HG02642 (cell line): ENCODE measurements around the gene ZNF827.
A peak's percentile ranks its signal among the peaks of the same experiment; 100 is the strongest.

Source experiments
- ATAC-seq: cut with Tn5 transposase; IDR thresholded peaks from one replicate; pipeline ENCODE4 v1.9.1; 2021; ENCODE audit warnings: mild to moderate bottlenecking; ENCODE audit not compliant: unreplicated experiment, poor library complexity

ZNF827 gene

GRCh38 chr4:145805490-145805889, 133.1 kb downstream of the ZNF827 start:
- ATAC-seq, result no peak

- no peak for ATAC-seq
Measured at GRCh38 chr4:145804116-145804515, 134.5 kb downstream of the ZNF827 start.

DNA sequence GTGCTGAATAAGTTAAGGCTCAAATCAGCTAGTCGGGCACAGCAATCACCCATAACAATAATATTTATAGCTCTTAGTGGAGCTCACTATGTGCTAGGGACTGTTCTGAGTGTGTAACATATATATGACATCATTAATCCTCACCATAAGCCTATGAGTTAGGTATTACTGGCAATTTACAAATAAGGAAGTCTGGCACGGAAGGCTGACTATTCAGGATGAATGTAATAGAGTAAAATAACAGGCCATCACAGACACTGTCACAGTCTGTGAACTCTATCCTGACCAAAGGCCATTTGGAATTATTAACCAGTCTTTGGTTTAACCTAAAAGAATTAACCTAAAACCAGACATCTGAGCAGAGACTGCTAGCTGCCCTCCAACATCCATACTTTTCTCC, 139.4 kb downstream of the ZNF827 start:
- no peak for ATAC-seq

GRCh38 chr4:145797278-145797677, 141.3 kb downstream of the ZNF827 start:
- ATAC-seq, result no peak

GRCh38 chr4:145796346-145796745, 142.3 kb downstream of the ZNF827 start:
- no peak for ATAC-seq

DNA sequence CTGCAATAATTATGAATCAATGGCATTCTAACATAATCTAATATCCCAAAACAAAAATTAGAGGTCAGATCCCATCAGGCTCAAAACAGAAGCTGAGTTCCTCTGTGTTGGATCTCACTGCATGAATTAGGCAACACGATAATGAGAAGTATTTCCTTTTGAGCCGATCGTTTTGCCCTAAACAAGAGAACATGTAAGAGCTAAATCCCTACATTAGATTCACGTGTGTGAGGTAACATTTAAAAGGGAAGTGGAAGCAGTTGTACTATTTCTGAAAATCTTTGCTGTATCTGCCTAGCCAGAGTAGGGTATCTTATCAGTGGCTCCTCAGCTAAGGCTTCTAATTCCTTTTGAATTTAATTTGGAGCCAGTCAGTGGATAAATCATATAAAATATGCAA, 143.1 kb downstream of the ZNF827 start:
- no peak for ATAC-seq

DNA sequence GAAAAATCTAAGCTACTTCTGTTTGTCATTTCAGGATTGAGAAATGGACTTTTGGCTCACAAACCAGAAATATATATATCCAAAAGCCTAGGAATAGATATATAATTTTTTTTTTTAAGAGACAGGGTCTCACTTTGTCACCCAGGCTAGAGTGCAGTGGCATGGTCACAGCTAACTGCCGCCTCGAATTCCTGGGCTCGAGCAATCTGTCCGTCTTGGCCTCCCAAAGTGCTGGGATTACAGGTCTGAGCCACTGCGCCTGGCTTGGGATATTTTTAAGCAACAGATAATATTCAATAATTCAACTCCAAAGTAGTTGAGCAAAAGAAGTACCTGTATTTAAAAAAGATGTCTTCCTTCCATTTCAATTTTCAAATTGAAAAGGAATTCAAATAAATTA, 146.2 kb downstream of the ZNF827 start:
- ATAC-seq, result no peak

- ATAC-seq, result no peak
Measured at GRCh38 chr4:145791988-145792387, 146.6 kb downstream of the ZNF827 start.

DNA sequence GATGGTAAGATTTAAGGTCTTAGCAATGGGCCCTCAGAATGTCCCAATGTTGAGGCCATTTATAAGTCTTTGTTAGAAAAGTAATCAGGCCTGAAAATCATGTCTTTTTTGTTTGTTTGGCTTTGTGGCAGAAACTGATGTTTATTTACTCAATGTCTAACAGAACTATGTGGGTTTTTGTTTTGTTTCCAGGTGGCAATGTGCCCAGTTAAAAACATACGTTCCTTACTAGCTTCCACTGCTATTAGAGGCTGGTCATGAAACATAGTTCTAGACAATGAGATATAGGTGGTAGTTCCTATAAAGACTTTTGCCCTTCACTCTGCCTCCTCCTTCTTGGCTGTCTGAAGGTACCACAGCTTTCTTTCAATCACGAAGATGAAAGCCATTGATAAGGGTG, 149.9 kb downstream of the ZNF827 start:
- no peak for ATAC-seq

DNA sequence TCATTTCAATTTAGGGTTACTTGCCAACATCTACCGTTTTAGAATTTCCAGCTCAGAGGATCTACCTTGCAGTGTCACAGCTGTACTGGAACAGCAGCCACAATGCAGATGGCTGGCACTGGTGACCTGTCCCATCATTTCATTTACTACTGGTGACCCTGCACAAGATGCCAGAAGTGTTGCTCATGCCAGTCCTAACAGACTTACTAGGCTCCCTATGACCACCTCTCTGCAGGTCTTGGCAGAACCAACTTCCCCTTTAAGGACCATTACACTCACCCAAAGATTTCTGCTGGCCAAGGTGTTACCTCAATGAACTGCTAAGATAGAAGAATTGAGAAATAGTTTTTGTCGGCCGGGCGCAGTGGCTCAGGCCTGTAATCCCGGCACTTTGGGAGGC, 151.8 kb downstream of the ZNF827 start:
- ATAC-seq, result no peak

DNA sequence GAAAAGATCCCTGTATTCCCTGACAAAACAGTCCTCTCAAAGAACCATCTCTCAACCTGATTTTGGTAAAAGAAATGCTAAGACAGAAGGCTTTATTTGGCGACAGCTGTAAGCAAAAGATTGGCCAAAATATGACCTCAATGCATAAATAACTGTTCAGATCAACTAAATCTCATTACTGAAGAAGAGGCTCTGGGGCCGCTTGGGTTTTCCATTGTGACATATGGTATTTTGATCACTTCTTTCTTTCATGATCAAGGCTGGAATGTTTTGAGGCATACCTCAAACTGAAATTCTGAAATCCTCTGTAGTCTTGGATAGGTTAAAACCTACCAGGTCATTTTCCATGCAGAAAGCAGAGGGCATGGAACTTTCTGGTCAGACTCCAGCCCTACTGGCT, 152.4 kb downstream of the ZNF827 start:
- ATAC-seq, result no peak

GRCh38 chr4:145785391-145786008, 153.1 kb downstream of the ZNF827 start:
- no peak for ATAC-seq

GRCh38 chr4:145784036-145784435, 154.6 kb downstream of the ZNF827 start:
- no peak for ATAC-seq

- no peak for ATAC-seq
Measured at GRCh38 chr4:145782756-145783155, 155.9 kb downstream of the ZNF827 start.

DNA sequence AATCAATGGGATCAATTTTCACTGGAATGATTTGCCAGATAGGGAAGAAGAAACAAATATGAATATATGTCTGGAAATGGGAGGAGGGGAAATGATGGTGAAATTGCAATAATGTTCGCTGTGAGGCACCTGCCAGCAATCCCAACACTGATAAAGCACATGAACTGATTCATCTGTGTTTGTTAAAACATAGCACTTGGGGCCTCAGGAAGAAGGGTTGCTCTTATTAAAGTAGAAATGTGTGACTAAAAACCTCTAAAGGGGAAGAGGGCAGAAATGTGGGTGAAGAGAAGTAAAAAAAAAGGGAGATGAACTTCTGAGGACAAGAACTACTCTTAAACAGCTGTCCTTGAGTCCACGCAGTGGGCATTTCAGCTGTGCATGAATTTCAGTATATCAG, 157.3 kb downstream of the ZNF827 start:
- no peak for ATAC-seq

DNA sequence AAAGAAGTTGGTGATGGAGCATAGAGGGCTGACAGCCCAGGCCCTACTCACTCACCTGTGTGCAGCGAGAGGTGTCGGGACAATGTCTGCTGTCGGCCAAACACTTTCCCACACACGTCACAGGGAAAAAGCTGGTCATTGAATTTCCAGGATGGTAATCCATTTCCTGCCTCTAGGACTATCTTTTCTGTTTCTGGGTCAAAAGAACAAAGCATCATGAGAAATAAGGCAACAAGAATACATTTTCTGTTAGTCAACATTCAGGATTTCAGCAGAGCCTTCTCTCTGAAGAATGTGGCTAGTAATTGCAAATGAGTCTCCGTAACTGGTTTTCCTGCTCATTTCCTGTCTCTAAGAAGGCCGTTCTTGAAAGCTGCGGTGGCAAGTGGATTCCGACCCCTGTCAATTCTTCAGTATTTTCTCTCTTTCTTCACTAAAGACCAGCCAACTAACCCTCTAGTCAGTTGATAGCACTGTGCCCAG, 159.3 kb downstream of the ZNF827 start:
- ATAC-seq, result no peak

GRCh38 chr4:145776208-145776607, 162.4 kb downstream of the ZNF827 start:
- ATAC-seq, result no peak

GRCh38 chr4:145775406-145775805, 163.2 kb downstream of the ZNF827 start:
- ATAC-seq, result no peak

DNA sequence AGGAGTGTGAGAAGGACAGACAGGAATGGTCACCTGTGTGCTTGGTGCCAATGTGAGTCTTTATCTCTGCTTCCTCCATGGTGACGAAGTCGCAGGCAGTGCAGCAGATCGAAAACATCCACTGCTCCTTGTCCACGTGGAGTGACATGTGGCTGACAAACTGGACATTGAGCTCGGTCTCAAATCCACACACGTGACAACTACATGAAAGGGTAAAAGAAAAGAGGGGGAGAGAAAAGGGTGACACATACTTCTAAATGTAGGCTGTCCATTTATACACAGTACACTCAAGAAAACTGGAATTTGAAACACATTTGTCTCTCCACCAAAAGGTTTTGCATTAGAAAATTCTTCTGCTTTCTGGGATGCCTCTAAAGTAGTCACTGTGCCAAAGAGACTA, 164.2 kb downstream of the ZNF827 start:
- ATAC-seq, result no peak

DNA sequence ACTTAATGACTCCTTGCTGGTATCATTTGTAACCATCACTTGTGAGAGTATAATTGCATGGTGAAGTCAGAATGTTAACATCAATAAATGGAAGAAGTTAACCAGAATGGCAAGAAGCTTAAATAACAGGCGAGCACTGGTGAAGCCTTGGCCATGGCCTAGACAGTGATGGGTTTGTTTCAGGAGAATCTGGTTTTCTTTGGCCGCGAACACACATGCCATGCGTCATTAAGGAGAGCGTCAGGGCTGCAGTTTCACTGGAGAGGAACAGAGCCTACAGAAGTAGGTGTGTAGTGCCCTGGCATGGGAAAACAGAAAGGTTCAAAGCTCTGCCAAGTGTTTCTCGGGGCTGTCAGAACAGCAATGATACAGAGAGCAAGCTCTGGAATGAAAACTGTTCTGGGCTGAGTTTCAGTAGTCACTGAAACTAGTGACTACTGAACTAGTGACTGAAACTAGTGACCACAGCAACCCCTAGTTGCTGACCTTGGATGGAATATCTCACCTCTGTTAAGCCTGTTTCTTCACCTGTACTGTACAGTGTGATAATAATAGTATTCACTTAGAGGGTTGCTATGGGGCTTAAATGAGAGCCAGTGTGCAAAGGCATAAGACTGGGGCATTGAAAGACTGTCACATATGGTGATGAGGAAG, 164.9 kb downstream of the ZNF827 start:
- peak; percentile 88 for ATAC-seq

- no peak for ATAC-seq
Measured at GRCh38 chr4:145772347-145772746, 166.3 kb downstream of the ZNF827 start.

DNA sequence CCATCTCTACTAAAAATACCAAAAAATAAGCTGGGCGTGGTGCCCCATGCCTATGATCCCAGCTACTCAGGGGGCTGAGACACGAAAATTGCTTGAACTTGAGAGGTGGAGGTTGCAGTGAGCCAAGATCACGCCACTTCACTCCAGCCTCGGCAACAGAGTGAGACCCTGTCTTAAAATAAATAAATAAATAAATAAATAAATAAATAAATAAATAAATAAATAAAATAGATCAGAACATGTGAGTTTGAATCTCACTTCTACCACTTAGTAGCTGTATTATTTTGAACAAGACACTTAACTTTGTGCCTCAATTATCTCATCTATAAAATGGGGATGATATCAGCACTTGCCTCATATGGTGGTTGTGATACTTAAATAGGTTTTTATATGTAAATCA, 168.5 kb downstream of the ZNF827 start:
- no peak for ATAC-seq
